A673 (cell line): ENCODE results near the gene ARSB. TPM values are rescaled to one million over a fixed set of nuclear protein-coding genes. Genes with fewer than 3 reads are reported as not detected.

Source experiments
- BruUV-seq: library from RNA; stranded (reverse); fragments of 400-500 nt; replicated peaks from 2 replicates; lab custom pipeline; 2021; lab: Mats Ljungman, UMichigan
- CTCF ChIA-PET: fragments of 300-600 bp; sonication (Branson Sonifier 250); formaldehyde crosslinking; loops from one replicate; lab custom pipeline; 2022; ENCODE audit warnings: antibody characterized with exemption; lab: Charles Lee
- POLR2A ChIA-PET: fragments of 300-600 bp; sonication (Branson Sonifier 250); formaldehyde crosslinking; loops from one replicate; lab custom pipeline; 2022; ENCODE audit warnings: antibody characterized with exemption; ENCODE audit not compliant: low non-redundant PET; lab: Charles Lee
- DNase-seq: peaks from one replicate; pipeline ENCODE4 v3.0.0-alpha.2; 2015; ENCODE audit warnings: low spot score
- H3K27ac ChIP-seq: fragments of 200-600 bp; sonication (generic); 2 replicates; pipeline ENCODE4 v1.5.1; 2016; ENCODE audit warnings: mixed run types, low read depth, mild to moderate bottlenecking, mixed read lengths, antibody characterized with exemption, low read length; ENCODE audit not compliant: poor library complexity, severe bottlenecking
- H3K27me3 ChIP-seq: fragments of 200-600 bp; sonication (generic); replicated peaks from 2 replicates; pipeline ENCODE4 v1.6.1; 2017; ENCODE audit warnings: mixed run types, low read depth, mild to moderate bottlenecking, mixed read lengths, antibody characterized with exemption, low read length; ENCODE audit not compliant: insufficient read depth, poor library complexity
- H3K36me3 ChIP-seq: fragments of 200-600 bp; sonication (generic); 2 replicates; pipeline ENCODE4 v1.6.1; 2016; ENCODE audit warnings: mixed run types, mild to moderate bottlenecking, mixed read lengths, antibody characterized with exemption, low read length; ENCODE audit not compliant: insufficient read depth, poor library complexity, severe bottlenecking
- H3K4me1 ChIP-seq: fragments of 200-600 bp; sonication (generic); 2 replicates; pipeline ENCODE4 v1.6.1; 2017; ENCODE audit warnings: mixed run types, mild to moderate bottlenecking, mixed read lengths, antibody characterized with exemption, low read length; ENCODE audit not compliant: insufficient read depth, poor library complexity, severe bottlenecking
- H3K4me3 ChIP-seq: fragments of 200-600 bp; sonication (generic); 2 replicates; pipeline ENCODE4 v1.5.1; 2016; ENCODE audit warnings: low read depth, mixed run types, mild to moderate bottlenecking, mixed read lengths, low read length; ENCODE audit not compliant: poor library complexity, severe bottlenecking
- H3K9me3 ChIP-seq: fragments of 200-600 bp; sonication (generic); 2 replicates; pipeline ENCODE4 v1.6.1; 2016; ENCODE audit warnings: mixed run types, low read depth, mild to moderate bottlenecking, mixed read lengths, antibody characterized with exemption, low read length; ENCODE audit not compliant: poor library complexity, severe bottlenecking
- CTCF ChIP-seq: fragments of 300-800, 200-600 bp; sonication (generic); conservative IDR thresholded peaks from 2 replicates; pipeline ENCODE4 v1.5.1; 2017; ENCODE audit warnings: low read depth, mild to moderate bottlenecking, antibody characterized with exemption, low read length, moderate library complexity, mixed read lengths
- EZH2 ChIP-seq: fragments of 200-600 bp; sonication (generic); IDR thresholded peaks from 2 replicates; pipeline ENCODE4 v1.6.1; 2017; ENCODE audit warnings: borderline replicate concordance, low read depth, mild to moderate bottlenecking, mixed read lengths, antibody characterized with exemption, low read length; ENCODE audit not compliant: poor library complexity, severe bottlenecking
- intact Hi-C: fragments of 100-400 bp; cut with micrococcal nuclease; formaldehyde crosslinking; loops from one replicate; pipeline ENCODE4 v1.10.0; 2022; ENCODE audit not compliant: unreplicated experiment
- total RNA-seq: library from RNA; stranded (reverse); gene quantifications from 2 replicates; pipeline ENCODE4 v1.2.3, GENCODE V29; 2021

The ARSB gene
- total RNA-seq, 1 experiment from 2014 or later = 16.8 TPM

GRCh38 chr5:78747055-78747454, 238.1 kb downstream of the ARSB start:
- Histone ChIP-seq H3K4me3 (no peak overlapping the region), H3K4me1 (no peaks in the 10 kb centered on the region), H3K27ac (no peak overlapping the region), H3K27me3 (peaks cover 3% of the 10 kb centered on the region), H3K9me3 (no peaks in the 10 kb centered on the region), H3K36me3 (no peaks in the 10 kb centered on the region)
- CTCF ChIA-PET = no interaction called here
- intact Hi-C loops = no loop called here
- POLR2A ChIA-PET = no interaction called here
- no peak for DNase-seq
- BruUV-seq = no TSS peak
- TF ChIP-seq EZH2 (no peak), CTCF (no peak)

GRCh38 chr5:78746021-78746770, 238.9 kb downstream of the ARSB start:
- no peaks in the 10 kb centered on the region for H3K36me3 ChIP-seq
- H3K4me1 ChIP-seq = no peaks in the 10 kb centered on the region
- DNase-seq = no peak
- no TSS peak for BruUV-seq
- ChIA-PET POLR2A (no interaction called here), CTCF (no interaction called here)
- intact Hi-C loops = no loop called here
- H3K4me3 ChIP-seq = no peak overlapping the region
- H3K27me3 ChIP-seq = peaks cover 3% of the 10 kb centered on the region
- H3K9me3 ChIP-seq = no peaks in the 10 kb centered on the region
- no peak for TF ChIP-seq EZH2
- no peak overlapping the region for H3K27ac ChIP-seq

GRCh38 chr5:78744951-78745534, 240.1 kb downstream of the ARSB start:
- POLR2A ChIA-PET = interaction anchor here (0.5 kb wide), 1 partner anchor 617 kb away, joined by 4 read pairs; no protein-coding TSS in a partner anchor

More at GRCh38 chr5:78744951-78745534, 240.1 kb downstream of the ARSB start:
- CTCF ChIA-PET = no interaction called here
- no TSS peak for BruUV-seq
- DNase-seq = no peak
- Histone ChIP-seq H3K9me3 (no peaks in the 10 kb centered on the region), H3K27me3 (peaks cover 3% of the 10 kb centered on the region), H3K4me3 (no peak overlapping the region), H3K4me1 (no peaks in the 10 kb centered on the region), H3K27ac (no peak overlapping the region), H3K36me3 (no peaks in the 10 kb centered on the region)
- TF ChIP-seq CTCF (no peak), EZH2 (no peak)
- intact Hi-C loops = no loop called here
